ENCODE measurements around the gene SLC22A24. TPM values are rescaled to one million over a fixed set of nuclear protein-coding genes. Genes with fewer than 3 reads are reported as not detected.

Gene SLC22A24
- total and polyA plus RNA-seq, 12 donors: not detected

- intact Hi-C loops (cut with DNase I): no loop called here
- DNase-seq (no peak), ATAC-seq (no peak)
- Histone ChIP-seq H3K9me3 (peaks cover 0 to 4% (median 0%) of the 10 kb centered on the region in 11 donors), H3K4me1 (no peaks in the 10 kb centered on the region), H3K36me3 (no peaks in the 10 kb centered on the region), H3K27ac (no peak overlapping the region), H3K4me3 (no peak overlapping the region), H3K27me3 (peaks cover 0 to 34% (median 16%) of the 10 kb centered on the region in 7 donors)
- 83 to 84% methylated on average over 4 of the region's 4 CpGs for WGBS, 2 donors
- TF ChIP-seq, protein P1, sequence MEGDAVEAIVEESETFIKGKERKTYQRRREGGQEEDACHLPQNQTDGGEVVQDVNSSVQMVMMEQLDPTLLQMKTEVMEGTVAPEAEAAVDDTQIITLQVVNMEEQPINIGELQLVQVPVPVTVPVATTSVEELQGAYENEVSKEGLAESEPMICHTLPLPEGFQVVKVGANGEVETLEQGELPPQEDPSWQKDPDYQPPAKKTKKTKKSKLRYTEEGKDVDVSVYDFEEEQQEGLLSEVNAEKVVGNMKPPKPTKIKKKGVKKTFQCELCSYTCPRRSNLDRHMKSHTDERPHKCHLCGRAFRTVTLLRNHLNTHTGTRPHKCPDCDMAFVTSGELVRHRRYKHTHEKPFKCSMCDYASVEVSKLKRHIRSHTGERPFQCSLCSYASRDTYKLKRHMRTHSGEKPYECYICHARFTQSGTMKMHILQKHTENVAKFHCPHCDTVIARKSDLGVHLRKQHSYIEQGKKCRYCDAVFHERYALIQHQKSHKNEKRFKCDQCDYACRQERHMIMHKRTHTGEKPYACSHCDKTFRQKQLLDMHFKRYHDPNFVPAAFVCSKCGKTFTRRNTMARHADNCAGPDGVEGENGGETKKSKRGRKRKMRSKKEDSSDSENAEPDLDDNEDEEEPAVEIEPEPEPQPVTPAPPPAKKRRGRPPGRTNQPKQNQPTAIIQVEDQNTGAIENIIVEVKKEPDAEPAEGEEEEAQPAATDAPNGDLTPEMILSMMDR (IDR thresholded peaks at IDR 0.05): no peak
Observed at GRCh38 chr11:63165706-63166310, 21.8 kb upstream of the SLC22A24 start.

DNA sequence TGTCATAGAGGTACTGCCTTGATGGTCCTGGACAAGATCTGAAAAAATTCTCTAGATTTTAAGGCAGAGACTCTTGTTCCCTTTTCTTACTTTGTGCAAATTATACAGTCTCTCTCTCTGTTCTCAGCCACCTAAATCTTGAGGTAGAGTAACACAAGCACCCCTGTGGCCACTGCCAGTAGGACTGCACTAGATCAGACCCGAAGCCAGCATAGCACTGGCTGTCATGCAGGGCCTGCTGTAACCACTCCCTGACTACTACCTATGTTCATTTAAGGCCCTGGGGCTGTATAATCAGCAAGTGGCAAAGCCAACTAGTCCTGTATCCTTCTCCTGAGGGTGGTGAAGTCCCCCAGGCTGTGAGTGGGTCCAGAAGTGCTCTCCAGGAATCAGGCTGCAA, 11.8 kb upstream of the SLC22A24 start:
- ATAC-seq: no peak
- H3K4me1 ChIP-seq: no peaks in the 10 kb centered on the region
- 80 to 83% methylated on average over 1 of the region's 1 CpG for WGBS, 2 donors

GRCh38 chr11:63146581-63146980, 2.6 kb upstream of the SLC22A24 start:
- Histone ChIP-seq H3K4me1 (peaks cover 0 to 6% (median 0%) of the 10 kb centered on the region in 9 donors), H3K9me3 (peaks cover 0 to 7% (median 0%) of the 10 kb centered on the region in 11 donors), H3K27me3 (peaks cover 0 to 6% (median 0%) of the 10 kb centered on the region in 7 donors), H3K27ac (no peak overlapping the region), H3K36me3 (no peaks in the 10 kb centered on the region), H3K4me3 (no peak overlapping the region)
- 81% methylated on average over 2 of the region's 2 CpGs for WGBS, 2 donors
- intact Hi-C loops (cut with DNase I): no loop called here
- ATAC-seq: no peak
- TF ChIP-seq, protein P1 (IDR thresholded peaks at IDR 0.05): no peak
- no peak for DNase-seq

More for the DNA sequence above, 11.8 kb upstream of the SLC22A24 start:
- H3K9me3 ChIP-seq: peaks cover 0 to 23% (median 0%) of the 10 kb centered on the region in 11 donors
- intact Hi-C loops (cut with DNase I): no loop called here
- no peaks in the 10 kb centered on the region for H3K36me3 ChIP-seq
- H3K27me3 ChIP-seq: peaks cover 0 to 12% (median 6%) of the 10 kb centered on the region in 7 donors
- DNase-seq: no peak
- TF ChIP-seq, protein P1 (IDR thresholded peaks at IDR 0.05): no peak
- H3K27ac ChIP-seq: no peak overlapping the region
- H3K4me3 ChIP-seq: no peak overlapping the region

DNA sequence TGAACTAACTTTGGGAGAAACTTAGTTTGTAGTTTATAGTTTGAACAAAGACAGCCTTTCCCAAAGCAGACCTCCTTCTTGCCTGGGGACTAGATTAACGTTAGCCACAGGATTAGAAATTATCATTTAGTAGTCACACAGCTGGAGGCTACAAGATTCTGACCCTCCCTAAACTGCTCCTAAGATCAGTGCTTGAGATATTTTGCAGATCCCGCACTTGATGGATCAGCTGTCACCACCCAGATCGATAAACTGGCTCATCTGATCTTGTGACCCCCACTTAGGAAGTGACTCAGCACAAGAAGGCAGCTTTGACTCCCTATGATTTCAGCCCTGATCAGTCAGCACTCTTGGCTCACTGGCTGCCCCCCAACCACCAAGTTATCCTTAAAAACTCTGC, 1.6 kb downstream of the SLC22A24 start:
- peaks cover 0 to 7% (median 0%) of the 10 kb centered on the region in 11 donors for H3K9me3 ChIP-seq
- TF ChIP-seq, protein P1 (IDR thresholded peaks at IDR 0.05): no peak
- no peak for ATAC-seq
- no peaks in the 10 kb centered on the region for H3K36me3 ChIP-seq
- no peak for DNase-seq
- 36 to 42% methylated on average over 3 of the region's 3 CpGs for WGBS, 2 donors
- H3K4me1 ChIP-seq: peaks cover 0 to 6% (median 0%) of the 10 kb centered on the region in 9 donors
- no peak overlapping the region for H3K4me3 ChIP-seq
- intact Hi-C loops (cut with DNase I): no loop called here
- H3K27ac ChIP-seq: no peak overlapping the region
- H3K27me3 ChIP-seq: peaks cover 0 to 6% (median 0%) of the 10 kb centered on the region in 7 donors

Data from heart right ventricle (tissue), 16 donors.